OCI-LY1 (cell line): ENCODE results near the gene ARID3A.

Source experiments
- CTCF ChIP-seq: fragments of 200-600 bp; sonication (generic), shearing (Covaris generic); IDR thresholded peaks from 2 replicates; pipeline ENCODE4 v1.5.1; 2017; ENCODE audit warnings: mild to moderate bottlenecking, antibody characterized with exemption, low read length, moderate library complexity, mixed read lengths
- EZH2 ChIP-seq: fragments of 200-600 bp; sonication (generic), shearing (Covaris generic); IDR thresholded peaks from 2 replicates; pipeline ENCODE4 v1.8.0; 2017; ENCODE audit warnings: borderline replicate concordance, mixed run types, mild to moderate bottlenecking, antibody characterized with exemption, low read length, moderate library complexity, mixed read lengths

- TF ChIP-seq CTCF (no peak), EZH2 (no peak)
Measured at GRCh38 chr19:929203-929890, 3.5 kb downstream of the ARID3A start.
